Lung (tissue), 12 donors: Measurements from ENCODE around the gene LAMC2. TPM values are rescaled to one million over a fixed set of nuclear protein-coding genes. Genes with fewer than 3 reads are reported as not detected.

ENCODE experiments used
- ATAC-seq: fragments of 200-7000 bp; cut with Tn5 transposase; one replicate; pipeline ENCODE4 v1.9.1; 2020; ENCODE audit warnings: moderate number of reproducible peaks; ENCODE audit not compliant: insufficient read depth, low FRiP score
- DNase-seq, 3 donors: peaks; one replicate each; pipeline ENCODE4 v3.0.0-alpha.2; 2013 to 2017
- H3K27ac ChIP-seq, 2 donors: one replicate each; pipeline ENCODE4 v1.5.1; 2013; ENCODE audit warnings: mild to moderate bottlenecking in 2 of 2, moderate library complexity in 2 of 2, control low read depth in 1 of 2, inconsistent platforms in 1 of 2, low read depth in 1 of 2, low read length in 1 of 2
- H3K27me3 ChIP-seq, 3 donors: one replicate each; pipeline ENCODE4 v1.5.1; 2013; ENCODE audit warnings: low read length in 2 of 3; ENCODE audit not compliant: control insufficient read depth in 3 of 3, insufficient read depth in 3 of 3
- H3K36me3 ChIP-seq, 4 donors: one replicate each; pipeline ENCODE4 v1.5.1; 2013; ENCODE audit warnings: low read length in 4 of 4, mild to moderate bottlenecking in 1 of 4, moderate library complexity in 1 of 4; ENCODE audit not compliant: control insufficient read depth in 4 of 4, insufficient read depth in 4 of 4
- H3K4me1 ChIP-seq, 5 donors: one replicate each; pipeline ENCODE4 v1.5.1; 2013; ENCODE audit warnings: low read length in 5 of 5, mild to moderate bottlenecking in 2 of 5, moderate library complexity in 1 of 5; ENCODE audit not compliant: control insufficient read depth in 5 of 5, insufficient read depth in 5 of 5
- H3K4me3 ChIP-seq: one replicate; pipeline ENCODE4 v1.5.1; 2013; ENCODE audit warnings: mild to moderate bottlenecking, control low read depth, moderate library complexity
- H3K9ac ChIP-seq, 2 donors: one replicate each; pipeline ENCODE4 v1.5.1; 2013; ENCODE audit warnings: low read length in 2 of 2, control low read depth in 1 of 2; ENCODE audit not compliant: insufficient read depth in 1 of 2
- H3K9me3 ChIP-seq, 4 donors: one replicate each; pipeline ENCODE4 v1.5.1; 2013; ENCODE audit warnings: low read length in 3 of 4, mild to moderate bottlenecking in 1 of 4, moderate library complexity in 1 of 4; ENCODE audit not compliant: control insufficient read depth in 4 of 4, insufficient read depth in 3 of 4
- WGBS, 2 donors: extraction: QIAGEN DNeasy Blood & Tissue Kit; methylation state at CpG; one replicate each; pipeline ENCODE4 v1.1.7; 2013; 5-methylcytosine and 5-hydroxymethylcytosine counted together
- polyA plus RNA-seq, 2 donors: library from polyadenylated mRNA; stranded (reverse); fragments of 200-250 nt; gene quantifications; one replicate each; pipeline ENCODE4 v1.2.1, GENCODE V29; 2013
- total RNA-seq, 2 donors: library from RNA; depleted of rRNA in 1 of 2; stranded (reverse); fragments of >200 nt in 1 of 2; gene quantifications; one replicate each; pipeline ENCODE4 v1.2.1, GENCODE V29; 2014 to 2021
- TF ChIP-seq, protein P1 (sequence below): IDR thresholded peaks from 2 replicates; pipeline ENCODE4 v1.5.1; 2012; ENCODE audit warnings: mild to moderate bottlenecking; ENCODE audit errors: control extremely low read depth, extremely low read depth
- donor health status: control.
- donor health status: control.
- donor health status: Bipolar disorder and iron deficiency.
- donor health status: healthy.
- donor health status: DM: yes; HTN: yes; CAD: no.

Gene LAMC2
- total and polyA plus RNA-seq, 4 donors = 13.7 to 63.1 (median 40.3) TPM

DNA sequence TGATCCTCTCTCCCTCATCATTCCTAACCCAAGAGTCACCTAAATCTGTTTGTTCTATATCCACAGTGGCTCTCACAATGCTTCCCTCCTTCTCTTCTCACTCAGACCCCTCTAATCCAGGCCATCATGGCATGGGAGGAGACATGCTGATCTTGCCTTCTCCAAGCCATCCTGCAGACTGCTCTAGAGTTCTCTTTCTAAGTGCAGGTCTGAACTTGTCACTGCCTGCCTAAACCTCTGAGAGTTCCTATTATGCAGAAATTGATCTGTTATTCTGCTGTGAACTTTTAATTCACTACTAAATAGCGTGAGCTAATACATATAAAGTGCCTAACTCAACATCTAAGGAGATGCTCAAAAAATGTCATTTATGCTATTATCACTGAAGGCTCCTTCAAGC is 26.8 kb downstream of the LAMC2 start:
- no peak for DNase-seq
- H3K36me3 ChIP-seq = peaks cover 0 to under 1% (median 0%) of the 10 kb centered on the region in 4 donors
- no peak overlapping the region for H3K9ac ChIP-seq
- no peaks in the 10 kb centered on the region for H3K9me3 ChIP-seq
- no peak overlapping the region for H3K4me3 ChIP-seq
- 94 to 96% methylated on average over 1 of the region's 1 CpG for WGBS, 2 donors
- H3K4me1 ChIP-seq = peaks cover 0 to 14% (median under 1%) of the 10 kb centered on the region in 5 donors
- H3K27me3 ChIP-seq = no peaks in the 10 kb centered on the region
- no peak overlapping the region for H3K27ac ChIP-seq
- TF ChIP-seq, protein P1, sequence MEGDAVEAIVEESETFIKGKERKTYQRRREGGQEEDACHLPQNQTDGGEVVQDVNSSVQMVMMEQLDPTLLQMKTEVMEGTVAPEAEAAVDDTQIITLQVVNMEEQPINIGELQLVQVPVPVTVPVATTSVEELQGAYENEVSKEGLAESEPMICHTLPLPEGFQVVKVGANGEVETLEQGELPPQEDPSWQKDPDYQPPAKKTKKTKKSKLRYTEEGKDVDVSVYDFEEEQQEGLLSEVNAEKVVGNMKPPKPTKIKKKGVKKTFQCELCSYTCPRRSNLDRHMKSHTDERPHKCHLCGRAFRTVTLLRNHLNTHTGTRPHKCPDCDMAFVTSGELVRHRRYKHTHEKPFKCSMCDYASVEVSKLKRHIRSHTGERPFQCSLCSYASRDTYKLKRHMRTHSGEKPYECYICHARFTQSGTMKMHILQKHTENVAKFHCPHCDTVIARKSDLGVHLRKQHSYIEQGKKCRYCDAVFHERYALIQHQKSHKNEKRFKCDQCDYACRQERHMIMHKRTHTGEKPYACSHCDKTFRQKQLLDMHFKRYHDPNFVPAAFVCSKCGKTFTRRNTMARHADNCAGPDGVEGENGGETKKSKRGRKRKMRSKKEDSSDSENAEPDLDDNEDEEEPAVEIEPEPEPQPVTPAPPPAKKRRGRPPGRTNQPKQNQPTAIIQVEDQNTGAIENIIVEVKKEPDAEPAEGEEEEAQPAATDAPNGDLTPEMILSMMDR = no peak
- ATAC-seq = no peak

DNA sequence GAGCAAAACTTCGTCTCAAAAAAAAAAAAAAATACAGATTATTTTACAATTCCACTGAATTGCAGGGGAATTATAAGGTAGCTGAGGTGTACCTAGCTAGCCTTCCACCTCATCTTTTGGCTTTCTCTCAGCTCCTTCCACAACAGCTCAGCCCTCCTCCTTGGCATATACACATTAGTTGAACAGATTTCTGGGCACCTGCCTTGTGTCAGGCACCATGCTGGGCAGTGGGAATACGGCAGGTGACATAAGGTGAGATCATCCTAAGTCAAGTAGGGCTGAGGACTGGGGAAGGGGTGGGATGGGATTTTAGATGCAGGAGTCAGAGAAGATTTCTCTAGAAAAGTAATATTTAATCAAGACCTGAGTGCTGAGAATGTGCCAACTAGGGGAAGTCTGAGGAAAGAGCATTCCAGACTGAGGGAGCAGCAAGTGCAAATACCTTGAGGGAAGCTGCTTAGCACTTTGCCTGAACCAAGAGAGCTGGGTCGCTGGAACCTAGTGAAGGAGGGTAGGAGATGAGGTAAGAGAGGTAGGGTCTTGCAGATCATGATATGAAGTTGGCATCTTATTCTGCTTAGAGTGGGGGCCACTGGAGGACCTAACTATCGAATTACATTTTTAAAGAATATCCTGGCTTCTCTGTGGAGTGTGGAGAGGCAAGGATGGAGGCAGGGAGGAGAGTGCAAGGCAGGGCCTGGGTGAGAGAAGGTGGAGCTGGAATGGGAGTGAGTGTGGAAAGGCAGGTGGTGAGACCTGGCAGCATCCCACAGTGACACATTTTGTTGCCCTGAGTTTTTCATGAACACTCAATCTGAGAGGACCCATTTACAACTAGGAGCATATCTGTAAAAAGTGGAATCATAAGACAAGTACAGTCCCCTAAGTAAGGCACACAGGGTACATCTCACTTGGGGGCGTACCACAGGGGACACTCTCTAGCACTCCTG is 28.2 kb downstream of the LAMC2 start:
- WGBS, 2 donors = 80 to 88% methylated on average over 5 of the region's 5 CpGs
- no peak for ATAC-seq

DNA sequence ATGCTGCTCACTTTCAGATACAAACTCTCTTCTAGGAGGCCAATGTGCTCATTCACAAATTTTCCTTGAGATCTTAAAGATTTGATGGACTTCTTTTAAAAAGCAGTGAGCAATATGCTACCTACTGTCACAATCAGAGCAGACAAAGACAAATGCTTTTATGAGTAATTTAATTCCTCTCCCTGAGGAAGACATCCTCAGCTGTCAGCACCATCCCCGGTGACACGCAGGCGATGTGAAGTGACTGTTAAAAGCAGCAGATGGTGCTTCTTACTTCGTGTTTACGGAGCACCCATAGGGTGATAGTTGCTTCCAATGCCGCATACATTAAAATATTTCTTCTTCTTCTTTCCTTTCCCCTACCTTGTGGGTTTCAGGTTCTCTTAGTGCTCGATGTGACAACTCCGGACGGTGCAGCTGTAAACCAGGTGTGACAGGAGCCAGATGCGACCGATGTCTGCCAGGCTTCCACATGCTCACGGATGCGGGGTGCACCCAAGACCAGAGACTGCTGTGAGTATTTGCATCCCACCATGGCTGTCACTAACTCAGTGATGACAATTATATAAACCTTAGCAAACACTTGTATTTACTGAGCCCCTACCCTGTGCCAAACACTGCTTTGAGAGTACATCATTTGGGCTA is 29.1 kb downstream of the LAMC2 start:
- Histone ChIP-seq H3K27me3 (no peaks in the 10 kb centered on the region), H3K9me3 (no peaks in the 10 kb centered on the region), H3K9ac (no peak overlapping the region), H3K4me3 (no peak overlapping the region), H3K36me3 (no peaks in the 10 kb centered on the region), H3K4me1 (peaks cover 5 to 30% (median 10%) of the 10 kb centered on the region in 5 donors), H3K27ac (no peak overlapping the region)
- DNase-seq = no peak
- ATAC-seq = no peak
- TF ChIP-seq, protein P1 = no peak
- WGBS, 2 donors = 83 to 89% methylated on average over 13 of the region's 13 CpGs

More for the DNA sequence above, 28.2 kb downstream of the LAMC2 start:
- Histone ChIP-seq H3K4me1 (peaks cover 5 to 29% (median 10%) of the 10 kb centered on the region in 5 donors), H3K9ac (no peak overlapping the region), H3K9me3 (no peaks in the 10 kb centered on the region), H3K36me3 (no peaks in the 10 kb centered on the region), H3K27me3 (no peaks in the 10 kb centered on the region), H3K4me3 (no peak overlapping the region), H3K27ac (peak overlapping the region in 1 of 2 donors; percentile 44)
- TF ChIP-seq, protein P1 = no peak
- peak in 2 of 3 donors; percentile 28 to 61 for DNase-seq
